DND-41 (cell line): ENCODE measurements around the gene NFASC.

Experiments
- EZH2 ChIP-seq: IDR thresholded peaks from 3 replicates; pipeline ENCODE4 v1.6.1; 2012; ENCODE audit warnings: borderline replicate concordance, low read depth, mild to moderate bottlenecking, moderate library complexity, low read length, inconsistent platforms; ENCODE audit not compliant: severe bottlenecking
- TF ChIP-seq, protein P1 (sequence below): IDR thresholded peaks from 2 replicates; pipeline ENCODE4 v1.5.1; 2012; ENCODE audit warnings: borderline replicate concordance, low read length, moderate library complexity, mild to moderate bottlenecking; ENCODE audit not compliant: poor library complexity, severe bottlenecking; ENCODE audit errors: extremely low read depth

DNA sequence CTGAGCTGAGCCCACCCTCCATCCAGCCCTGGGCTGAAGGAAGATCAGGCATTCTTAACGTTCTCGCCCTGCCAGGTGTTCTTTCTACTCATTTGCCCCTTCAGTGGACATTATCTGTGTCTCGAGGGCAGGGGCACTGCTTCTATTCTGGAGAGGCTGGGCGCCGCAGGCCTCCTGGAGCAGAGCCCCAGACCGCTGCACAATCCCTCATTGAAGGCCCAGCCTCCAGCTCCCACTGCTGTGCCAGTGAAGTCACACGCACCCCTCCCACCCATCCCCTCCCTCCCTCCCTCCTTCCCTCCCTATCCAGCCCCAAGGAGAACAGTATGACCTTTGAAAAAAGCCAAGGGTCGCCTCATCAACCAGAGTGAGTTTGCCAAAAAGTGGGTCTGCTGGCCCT lies 76.7 kb downstream of the NFASC start:
- TF ChIP-seq, protein P1, sequence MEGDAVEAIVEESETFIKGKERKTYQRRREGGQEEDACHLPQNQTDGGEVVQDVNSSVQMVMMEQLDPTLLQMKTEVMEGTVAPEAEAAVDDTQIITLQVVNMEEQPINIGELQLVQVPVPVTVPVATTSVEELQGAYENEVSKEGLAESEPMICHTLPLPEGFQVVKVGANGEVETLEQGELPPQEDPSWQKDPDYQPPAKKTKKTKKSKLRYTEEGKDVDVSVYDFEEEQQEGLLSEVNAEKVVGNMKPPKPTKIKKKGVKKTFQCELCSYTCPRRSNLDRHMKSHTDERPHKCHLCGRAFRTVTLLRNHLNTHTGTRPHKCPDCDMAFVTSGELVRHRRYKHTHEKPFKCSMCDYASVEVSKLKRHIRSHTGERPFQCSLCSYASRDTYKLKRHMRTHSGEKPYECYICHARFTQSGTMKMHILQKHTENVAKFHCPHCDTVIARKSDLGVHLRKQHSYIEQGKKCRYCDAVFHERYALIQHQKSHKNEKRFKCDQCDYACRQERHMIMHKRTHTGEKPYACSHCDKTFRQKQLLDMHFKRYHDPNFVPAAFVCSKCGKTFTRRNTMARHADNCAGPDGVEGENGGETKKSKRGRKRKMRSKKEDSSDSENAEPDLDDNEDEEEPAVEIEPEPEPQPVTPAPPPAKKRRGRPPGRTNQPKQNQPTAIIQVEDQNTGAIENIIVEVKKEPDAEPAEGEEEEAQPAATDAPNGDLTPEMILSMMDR, result no peak
- TF ChIP-seq EZH2, result no peak
